NCI-H510A (cell line): ENCODE results near the gene SELENOP.
"Not testable (repeated sequence)": the region's sequence is repeated elsewhere in the genome, so short reads cannot be mapped to it uniquely, and the experiment has no call there.

Experiments
- DNase-seq: peaks from one replicate; lab custom pipeline; 2025; lab: John Stamatoyannopoulos, UW

Gene SELENOP

DNA sequence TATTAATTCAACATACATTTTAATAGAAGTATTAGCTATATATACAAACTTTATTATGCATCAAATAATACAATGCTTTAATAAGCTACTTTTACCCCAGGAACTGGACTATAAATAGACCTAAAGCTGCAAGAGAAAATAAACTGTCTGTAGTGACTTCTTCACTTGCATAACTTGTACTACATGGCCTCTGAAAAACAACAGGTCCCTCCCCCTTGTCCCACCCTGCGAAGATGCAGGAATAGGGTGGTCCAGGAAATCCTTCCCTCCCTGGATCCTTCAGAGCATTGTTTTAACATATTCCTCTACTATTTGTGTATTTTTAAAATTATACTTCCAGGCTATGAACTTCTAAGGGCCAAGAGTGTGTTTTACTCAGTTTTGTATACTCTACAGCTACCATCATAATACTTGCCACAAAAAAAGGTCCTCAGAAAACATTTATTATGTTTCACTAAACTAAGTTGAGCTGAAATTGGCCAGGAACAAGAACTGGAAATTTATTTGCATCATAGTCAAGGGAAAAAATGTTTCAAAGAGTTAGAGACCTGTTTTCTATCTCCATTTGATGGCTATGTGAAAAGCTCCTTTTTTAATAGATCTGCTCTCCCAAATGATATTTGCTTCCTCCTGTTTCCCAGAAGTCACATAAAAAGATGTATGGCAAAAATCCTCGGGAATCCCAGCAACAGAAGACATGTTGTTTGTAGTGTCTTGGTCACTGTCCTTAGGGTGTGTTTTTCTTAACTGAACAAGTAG, 15.2 kb upstream of the SELENOP start:
- no peak for DNase-seq

DNA sequence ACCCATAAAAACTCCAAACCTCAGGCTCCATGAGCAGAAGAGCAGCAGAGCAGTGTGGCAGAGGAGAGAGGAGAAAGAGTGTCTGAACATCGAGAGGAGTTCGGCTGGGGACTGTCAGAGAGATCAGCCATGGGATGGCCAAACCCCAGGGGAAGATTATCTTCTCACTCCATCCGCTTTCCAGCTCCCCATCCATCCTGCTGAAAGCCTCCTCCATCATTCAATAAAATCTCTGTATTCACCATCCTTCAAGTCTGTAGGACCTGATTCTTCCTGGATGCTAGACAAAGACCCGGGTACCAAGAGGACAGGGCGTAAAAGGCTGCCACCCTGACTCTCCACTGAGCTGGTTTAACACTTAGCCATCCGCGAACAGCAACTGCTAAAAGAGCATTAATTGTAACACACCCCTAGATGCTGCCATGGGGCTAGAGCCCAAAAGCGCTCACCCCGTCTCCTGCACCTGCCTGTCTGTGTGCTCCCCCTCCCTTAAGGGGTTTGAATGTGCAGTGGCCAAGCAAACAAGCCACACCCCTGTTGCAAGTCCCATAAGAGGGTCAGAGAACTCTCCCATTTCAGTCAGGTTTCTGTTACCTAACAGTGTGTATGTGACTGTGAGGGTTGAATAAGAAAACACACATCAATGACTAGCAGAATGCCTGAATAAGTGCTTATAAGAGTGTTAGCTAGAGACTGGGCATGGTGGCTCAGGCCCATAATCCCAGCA, 13.9 kb upstream of the SELENOP start:
- DNase-seq: no peak

DNA sequence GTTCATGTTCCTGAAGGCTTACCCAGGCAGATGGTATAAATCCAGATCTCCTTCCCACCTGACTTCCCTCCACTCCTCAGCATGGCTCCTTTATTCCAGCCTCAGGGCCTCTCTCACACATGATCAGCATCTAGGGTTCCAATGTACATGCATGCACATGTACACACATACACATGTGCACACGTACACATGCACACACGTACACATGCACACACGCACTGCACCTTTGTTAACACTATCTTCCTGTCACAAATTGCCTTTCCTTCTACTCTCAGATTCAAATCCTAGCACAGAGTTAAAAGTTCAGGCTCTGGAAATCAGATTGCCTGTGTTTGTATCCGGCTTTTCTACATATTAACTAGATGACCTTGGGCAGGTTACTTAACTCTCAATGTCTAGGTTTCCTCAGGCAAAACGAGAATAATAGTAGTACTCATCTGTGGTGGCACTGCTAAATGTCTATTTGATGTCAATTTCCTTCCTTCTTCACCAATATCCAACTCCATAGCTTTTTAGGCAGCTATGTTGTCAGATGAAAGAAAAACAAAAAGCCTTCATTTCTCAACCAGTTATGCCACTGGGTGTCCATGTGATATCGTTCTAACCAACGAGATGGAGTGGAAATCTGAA, 12.8 kb upstream of the SELENOP start:
- no peak for DNase-seq

DNA sequence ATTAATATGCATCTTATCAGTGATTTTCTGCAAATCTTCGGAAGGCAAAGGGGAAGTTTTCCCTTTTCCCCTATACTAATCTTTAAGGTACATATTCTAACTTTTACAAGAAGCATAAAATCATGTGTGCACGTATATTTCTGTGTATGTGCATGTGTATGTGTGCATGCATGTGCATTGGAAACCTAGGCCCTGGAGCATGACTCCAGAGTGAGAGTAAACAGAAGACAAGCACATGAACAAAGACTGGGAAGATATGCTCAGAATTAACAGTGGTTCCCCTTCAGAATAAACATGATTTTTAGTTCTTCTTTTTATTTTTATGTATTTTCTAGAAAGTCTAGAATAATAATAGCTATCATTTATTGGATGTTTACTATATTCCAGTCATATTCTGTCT, 10.9 kb upstream of the SELENOP start:
- no peak for DNase-seq

DNA sequence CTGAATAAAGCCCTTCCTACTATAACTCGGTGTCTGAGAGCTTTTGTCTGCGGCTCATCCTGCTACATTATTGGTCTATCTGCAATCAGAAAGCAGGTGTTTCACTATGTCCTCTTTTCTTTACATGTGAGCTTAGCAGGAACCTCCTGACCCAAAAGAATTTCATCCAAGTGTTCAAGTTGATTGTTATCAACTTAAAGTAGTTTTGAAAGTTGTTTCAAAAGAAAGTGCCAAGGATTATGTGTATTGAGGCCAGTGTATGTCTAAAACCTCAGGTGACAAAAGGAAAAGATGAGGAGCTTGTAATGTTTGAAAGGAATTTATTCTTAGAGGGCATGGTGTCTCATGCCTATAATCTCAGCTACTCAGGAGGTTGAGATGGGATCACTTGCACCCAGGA, 8.1 kb upstream of the SELENOP start:
- DNase-seq: no peak

DNA sequence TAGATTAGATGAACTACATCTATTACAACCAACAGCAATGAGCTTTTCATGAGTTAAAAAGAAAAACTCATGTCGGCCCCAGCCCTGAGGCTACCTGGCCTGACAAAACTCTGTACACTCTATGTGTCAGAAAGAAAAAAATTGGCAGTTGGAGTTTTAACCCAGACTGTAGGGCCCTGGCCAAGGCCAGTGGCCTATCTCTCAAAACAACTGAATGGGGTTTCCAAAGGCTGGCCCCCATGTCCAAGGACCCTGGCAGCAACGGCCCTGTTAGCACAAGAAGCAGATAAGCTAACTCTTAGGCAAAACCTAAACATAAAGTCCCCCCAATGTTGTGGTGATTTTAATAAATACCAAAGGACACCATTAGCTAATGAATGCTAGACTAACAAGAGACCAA, 4.9 kb upstream of the SELENOP start:
- not testable (repeated sequence) for DNase-seq

DNA sequence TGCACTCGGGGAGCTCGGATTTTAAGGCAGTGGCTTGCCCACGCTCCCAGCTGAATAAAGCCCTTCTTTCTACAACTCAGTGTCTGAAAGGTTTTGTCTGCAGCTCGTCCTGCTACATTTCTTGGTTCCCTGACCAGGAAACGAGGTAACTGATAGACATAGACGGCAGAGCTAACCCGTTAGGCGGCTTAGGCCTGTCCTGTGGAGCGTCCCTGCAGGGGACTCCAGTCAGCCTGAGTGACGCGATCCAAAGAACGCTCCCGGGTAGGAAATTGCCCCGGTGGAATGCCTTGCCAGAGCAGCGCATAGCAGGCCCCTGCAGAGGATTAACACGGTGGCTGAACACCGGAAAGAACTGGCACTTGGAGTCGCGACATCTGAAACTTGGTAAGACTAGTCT, 1.8 kb upstream of the SELENOP start:
- no peak for DNase-seq

DNA sequence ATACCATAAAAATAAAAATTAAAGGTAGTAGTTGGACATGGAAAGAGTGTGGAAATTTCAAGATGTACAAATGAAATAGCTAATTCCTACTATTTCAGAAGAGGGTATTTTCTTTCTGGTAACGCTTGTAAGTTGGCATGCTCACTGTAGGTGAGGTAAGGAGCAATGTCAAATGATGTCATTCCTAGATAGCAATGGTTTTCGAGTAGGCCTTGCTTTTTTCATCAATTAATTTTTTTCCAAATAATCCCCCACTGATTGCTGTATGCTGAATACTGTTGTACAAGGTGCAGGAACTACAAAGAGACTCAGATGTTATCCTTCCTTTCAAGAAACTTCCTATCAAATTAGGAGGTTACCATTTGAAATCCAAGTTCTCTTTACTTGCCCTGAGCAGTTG, 928 bp upstream of the SELENOP start:
- DNase-seq: no peak

DNA sequence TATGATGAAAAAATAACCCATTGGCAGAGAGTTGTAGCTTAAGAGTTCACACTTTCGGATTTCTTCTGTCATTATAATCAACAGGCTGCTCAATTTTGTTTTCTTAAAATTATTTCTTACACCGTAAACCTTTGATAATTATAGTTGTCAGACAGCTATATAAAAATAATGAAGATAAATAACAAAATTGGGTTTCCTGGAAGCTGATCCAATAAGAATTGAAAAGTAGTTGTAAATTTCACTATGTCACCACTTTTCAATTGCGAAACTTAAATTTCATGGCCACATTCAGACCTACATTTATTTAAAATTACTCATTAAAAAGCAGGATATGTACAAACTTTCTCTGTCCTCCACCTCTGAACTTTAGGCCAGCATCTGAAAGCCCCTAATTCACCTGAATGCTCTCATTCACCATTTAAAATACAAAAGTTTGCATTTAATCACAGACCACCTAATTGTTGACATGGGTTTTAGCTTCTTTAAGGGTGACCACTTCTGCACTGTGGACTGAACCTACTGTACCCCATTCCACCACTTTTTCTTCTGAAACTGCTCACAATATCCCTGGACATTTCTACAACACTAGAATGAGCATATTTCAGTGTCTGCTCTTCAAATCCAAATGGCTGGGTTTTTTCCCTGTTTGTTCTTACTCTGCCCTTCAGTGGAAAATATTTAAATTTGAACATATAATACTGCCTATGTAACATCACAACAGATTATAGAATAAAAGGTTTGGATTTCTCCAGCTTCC, 680 bp downstream of the SELENOP start:
- DNase-seq: no peak

DNA sequence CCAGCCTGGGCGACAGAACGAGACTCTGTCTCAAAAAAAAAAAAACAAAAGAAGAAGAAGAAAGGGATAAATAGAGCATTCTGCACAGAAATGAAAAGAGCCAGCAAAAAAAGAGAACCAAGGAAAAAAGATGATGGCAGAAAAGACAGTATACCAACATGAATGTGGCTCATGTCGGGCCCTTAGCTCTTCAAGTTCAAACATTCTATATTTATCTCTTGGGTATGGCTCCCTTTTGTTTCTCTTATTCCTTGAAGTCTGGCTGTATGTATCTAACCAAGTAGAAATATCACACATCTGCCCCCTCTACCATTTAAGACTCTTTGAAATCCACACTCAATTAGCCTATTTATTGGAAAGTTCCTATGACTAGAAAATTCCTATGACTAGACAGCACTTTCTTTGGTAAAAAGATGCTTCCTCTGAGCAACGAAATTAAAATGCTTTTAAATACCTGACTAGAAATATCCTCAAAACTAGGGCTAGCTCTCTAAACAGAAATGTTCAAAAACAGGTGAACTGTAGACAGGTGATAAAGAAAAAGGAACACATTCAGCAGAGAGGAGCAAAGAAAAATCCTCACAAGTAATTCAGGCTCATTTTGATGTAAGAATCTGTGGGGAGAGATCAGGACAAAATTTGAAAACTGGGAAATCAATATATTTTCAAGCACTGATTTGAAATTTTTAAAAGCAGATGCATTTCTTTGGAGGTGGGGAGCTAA, 2.6 kb downstream of the SELENOP start:
- no peak for DNase-seq

DNA sequence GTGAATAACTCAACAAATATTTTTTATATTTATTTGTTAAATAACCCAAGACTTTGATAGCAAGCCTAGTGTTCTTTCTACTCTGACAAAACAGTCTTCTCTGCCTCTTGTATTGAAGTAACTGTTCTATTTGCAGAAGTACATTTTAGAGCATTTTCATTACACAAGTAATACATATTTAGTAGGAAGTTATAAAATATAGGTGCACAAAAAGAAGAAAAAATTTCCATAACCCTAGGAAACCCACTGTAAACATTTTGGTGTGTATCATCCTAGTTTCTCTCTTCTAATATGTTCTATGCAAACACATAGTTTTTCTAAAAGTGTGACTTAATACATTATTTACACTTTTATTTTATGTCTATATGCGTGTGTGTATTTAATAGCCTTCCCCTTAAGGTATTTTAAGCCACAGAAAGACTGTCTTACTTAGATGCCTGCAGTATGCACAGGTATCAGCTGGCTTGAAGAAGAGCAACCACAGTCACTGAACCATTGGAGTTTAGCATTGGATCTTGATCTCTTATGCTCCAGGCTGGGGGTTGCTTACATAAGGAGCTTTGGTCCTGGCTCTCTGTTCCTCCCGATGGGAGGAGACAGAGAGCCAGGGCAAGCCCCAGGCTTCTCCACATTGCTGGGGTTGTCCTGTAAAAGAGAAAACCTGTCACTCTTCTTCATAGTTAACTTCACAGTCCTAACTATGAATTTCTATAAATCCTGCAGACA, 3.8 kb downstream of the SELENOP start:
- no peak for DNase-seq

DNA sequence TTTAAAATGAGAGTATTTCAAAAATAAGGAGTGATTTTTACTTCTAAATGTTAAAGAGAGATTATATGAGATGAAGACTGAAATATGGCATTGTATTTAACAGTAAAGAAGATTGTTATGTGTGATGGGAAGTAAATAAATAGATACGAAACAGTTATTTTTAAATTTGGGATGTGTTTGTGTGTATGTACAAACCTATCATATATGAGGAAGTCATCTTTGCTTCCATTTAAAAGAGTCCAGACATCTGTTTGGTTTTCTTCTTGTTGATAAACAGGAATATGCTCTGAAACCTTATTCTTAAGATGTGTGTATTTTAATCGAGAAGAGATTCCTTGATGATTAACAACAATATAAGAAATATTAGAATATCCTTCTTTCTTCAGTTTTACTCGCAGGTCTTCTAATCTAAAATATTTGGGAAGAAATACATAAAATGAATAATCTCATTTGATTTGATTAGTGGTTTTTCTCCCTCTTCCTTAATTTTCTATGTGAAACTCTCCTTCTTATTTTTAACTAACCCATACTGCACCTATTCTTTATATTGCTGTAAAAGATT, 4.9 kb downstream of the SELENOP start:
- DNase-seq: no peak

DNA sequence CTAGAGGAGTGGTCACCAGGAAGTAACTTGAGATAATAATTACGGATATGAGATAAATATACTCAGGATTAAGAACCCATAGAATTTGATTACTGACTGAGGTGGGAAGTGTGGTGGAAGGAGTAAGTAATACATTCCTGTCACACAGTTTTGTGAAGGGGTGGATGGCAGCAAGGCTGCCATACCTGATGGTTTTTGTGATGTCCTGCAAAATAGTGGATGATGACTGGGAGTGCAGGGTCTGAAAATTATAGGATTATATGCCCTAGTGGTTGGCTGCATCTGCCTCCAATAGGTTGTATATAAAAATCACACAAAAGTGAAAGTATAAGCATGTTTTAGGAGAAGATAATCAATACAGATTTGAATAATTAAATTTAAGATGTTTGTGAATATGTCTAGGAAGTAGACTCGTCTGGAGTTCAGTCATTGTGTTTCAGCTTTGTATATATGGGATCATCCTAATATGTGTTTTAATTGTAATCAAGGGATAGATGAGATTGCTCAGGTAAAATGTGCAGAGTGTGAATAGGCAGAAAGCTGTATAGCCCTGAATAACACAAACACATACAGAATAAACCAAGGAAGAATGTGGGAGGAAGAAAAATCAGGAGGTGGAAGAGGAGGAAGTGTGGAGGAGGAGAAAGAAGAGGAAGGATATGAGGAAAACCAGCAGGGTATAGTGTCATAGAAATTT, 5.5 kb downstream of the SELENOP start:
- DNase-seq: no peak

DNA sequence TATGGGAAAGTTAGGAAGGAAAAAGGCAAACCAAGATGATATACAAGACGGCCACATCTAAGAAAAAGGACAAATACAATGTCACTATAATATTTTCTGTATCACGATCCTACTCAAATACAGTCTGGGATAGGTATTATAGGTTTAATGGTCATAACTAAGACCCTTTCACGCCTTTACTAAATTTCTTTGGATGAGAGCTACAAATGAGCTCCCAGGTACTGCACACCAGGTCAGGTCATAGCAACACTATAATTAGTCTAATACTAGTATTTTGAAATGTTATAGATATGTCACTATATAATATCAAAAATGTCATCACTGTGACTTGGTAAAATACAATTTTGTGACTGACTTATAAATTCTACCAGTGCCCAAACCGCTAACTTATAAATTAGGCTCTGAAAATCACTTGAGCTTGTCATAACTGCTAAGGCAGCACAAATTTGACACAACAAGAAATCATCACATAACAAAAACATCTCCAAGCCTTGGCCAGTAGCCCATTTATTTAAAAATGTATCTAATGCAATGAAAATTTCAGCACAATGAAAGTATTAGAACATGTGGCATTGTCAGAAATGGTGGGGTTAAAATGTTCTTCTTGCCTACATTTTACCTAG, 6.9 kb downstream of the SELENOP start:
- no peak for DNase-seq

DNA sequence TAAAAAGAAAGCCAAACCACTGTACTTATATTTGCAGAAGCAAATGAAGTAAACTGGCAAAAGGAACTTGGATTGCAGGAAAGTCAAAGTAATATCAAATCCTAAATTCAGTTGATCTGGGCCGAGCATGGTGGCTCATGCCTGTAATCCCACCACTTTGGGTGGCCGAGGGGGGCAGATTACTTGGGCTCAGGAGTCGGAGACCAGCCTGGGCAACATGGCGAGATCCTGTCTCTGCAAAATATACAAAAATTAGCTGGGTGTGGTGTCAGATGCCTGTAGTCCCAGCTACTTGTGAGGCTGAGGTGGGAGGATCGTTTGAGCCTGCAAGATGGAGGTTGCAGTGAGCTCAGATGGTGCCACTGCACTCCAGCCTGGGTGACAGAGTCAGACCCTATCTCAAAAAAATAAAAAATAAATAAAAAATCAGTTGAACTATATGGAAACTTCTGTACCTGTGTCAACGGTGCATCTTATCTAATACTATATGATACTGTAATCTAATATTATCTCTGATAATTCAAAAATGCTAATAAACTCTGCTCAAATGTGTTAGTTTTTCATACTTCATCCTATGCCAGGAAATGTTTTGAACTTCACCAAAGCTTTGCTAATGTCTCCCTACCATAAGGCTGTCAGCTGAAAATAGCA, 10.1 kb downstream of the SELENOP start:
- no peak for DNase-seq

DNA sequence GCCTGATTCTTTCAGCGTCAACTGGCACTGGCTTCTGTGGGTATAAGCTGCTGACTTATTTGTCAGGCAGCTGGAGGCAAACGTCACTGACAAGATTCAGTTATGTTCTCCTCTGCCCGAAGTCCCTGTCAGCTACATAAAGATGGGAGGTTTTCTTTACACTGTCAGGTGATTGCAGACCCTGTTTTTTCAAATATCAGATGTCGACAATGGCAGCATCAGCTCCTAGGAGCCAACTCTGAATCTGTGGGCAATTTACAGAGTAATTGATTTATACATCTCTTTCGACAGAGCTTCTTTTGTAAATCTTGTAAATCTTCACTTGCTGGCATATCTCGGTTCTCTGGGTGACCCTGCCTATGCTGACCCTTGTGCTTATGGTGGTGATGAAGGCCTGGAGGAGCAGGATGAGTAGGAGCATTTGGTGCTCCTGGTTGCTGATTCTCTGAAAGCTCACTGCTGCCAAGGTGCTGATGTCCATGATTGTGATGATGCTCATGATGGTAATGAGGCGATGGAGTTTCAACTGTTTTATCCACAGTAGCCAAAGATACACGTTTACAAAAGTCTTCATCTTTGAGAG, 10.9 kb downstream of the SELENOP start:
- DNase-seq: no peak

DNA sequence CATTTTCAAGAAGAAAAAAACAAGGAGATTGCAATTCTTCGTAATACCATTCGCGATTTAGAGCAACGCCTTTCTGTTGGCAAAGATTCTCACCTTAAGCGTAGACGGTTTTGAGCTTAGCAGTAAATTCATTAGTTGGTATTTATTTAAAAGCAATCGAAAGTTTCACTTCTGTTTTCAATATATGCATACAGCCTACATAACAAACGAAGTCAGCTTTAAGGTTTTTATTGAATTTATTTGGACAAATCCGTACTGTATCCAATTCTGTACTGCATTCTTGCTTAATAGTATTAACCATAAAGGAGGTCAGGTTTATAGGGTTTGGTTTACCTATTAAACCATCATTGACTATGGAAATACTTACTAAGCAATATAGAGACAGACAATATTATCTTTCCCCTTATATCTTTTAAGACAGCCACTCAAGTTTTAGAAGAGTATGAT, 12.0 kb downstream of the SELENOP start:
- DNase-seq: no peak

DNA sequence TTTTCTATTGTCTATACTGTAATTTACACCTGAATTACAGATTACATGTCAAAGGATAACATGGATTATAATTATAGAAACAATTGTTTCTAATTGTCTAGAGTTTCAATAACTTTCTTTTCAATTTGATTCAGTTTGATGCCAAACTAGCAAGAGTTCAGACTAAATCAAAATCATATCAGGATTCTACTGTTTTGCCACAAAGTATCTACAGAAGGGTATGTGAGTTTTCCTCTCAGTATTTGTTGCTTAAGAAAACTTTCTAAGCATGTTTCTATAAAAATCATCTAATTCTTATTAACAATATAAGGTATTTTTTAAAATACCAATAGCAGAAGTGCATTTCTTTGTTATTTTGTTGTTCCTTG, 12.5 kb downstream of the SELENOP start:
- no peak for DNase-seq
